Ovary (tissue), 9 donors: Measurements from ENCODE around the gene SLC22A23. TPM values are rescaled to one million over a fixed set of nuclear protein-coding genes. Genes with fewer than 3 reads are reported as not detected.

Experiments used
- DNase-seq, 5 donors: peaks; one replicate each; pipeline ENCODE4 v3.0.0-alpha.2; 2019 to 2020
- H3K27ac ChIP-seq, 2 donors: fragments of 200-600 bp; one replicate each; pipeline versions ENCODE4 v1.5.1 to v1.8.0; 2019 to 2022
- H3K27me3 ChIP-seq: fragments of 200-600 bp; one replicate; pipeline ENCODE4 v1.8.0; 2022
- H3K36me3 ChIP-seq: fragments of 200-600 bp; sonication (generic); one replicate; pipeline ENCODE4 v1.5.1; 2019
- H3K4me1 ChIP-seq: one replicate; pipeline ENCODE4 v1.8.1; 2013; ENCODE audit warnings: mild to moderate bottlenecking, moderate library complexity; ENCODE audit not compliant: insufficient read depth
- H3K4me3 ChIP-seq: fragments of 200-600 bp; sonication (generic); one replicate; pipeline ENCODE4 v1.5.1; 2017
- H3K9me3 ChIP-seq, 2 donors: fragments of 200-600 bp in 1 of 2; sonication (generic) in 1 of 2; one replicate each; pipeline versions ENCODE4 v1.5.1 to v1.8.1; 2013 to 2019; ENCODE audit warnings: mild to moderate bottlenecking in 1 of 2, moderate library complexity in 1 of 2
- CTCF ChIP-seq, 3 donors: fragments of 450-650 bp in 2 of 3; fragments of 200-600 bp in 1 of 3; IDR thresholded peaks; one replicate each; pipeline versions ENCODE4 v1.5.1 to v1.8.0; 2016 to 2022; ENCODE audit warnings: antibody characterized with exemption in 3 of 3, mild to moderate bottlenecking in 1 of 3
- EP300 ChIP-seq: sonication (generic); formaldehyde crosslinking; IDR thresholded peaks from one replicate; pipeline ENCODE4 v1.6.1; 2017; ENCODE audit warnings: antibody characterized with exemption
- POLR2A ChIP-seq: fragments of 450-650 bp; IDR thresholded peaks from one replicate; pipeline ENCODE4 v1.6.1; 2017; ENCODE audit warnings: antibody characterized with exemption, mild to moderate bottlenecking, moderate library complexity
- WGBS, 3 donors: extraction: QIAGEN DNeasy Blood & Tissue Kit in 1 of 3; methylation state at CpG; one replicate each; pipeline versions ENCODE4 v1.1.5 to v1.1.7; 2013 to 2017; 5-methylcytosine and 5-hydroxymethylcytosine counted together
- intact Hi-C, 4 donors: fragments of 100-400 bp; cut with DNase I; formaldehyde crosslinking; loops; one replicate each; pipeline versions ENCODE4 v1.11.0 to v1.15.1; 2022 to 2023
- polyA plus RNA-seq, 2 donors: library from polyadenylated mRNA; stranded (reverse); fragments of 200-250 nt in 1 of 2; fragments of 350-450 nt in 1 of 2; fragmentation: Illumina TruSeq in 1 of 2; extraction: RNeasy Lipid Tissue Mini Kit (QIAGEN cat#74804) in 1 of 2; gene quantifications; one replicate each; pipeline ENCODE4 v1.2.3, GENCODE V29; 2013 to 2014
- total RNA-seq, 7 donors: library from RNA; depleted of rRNA in 2 of 7; stranded (reverse); fragments of >200 nt in 2 of 7; fragmentation: NEBNext Ultra II Directional in 3 of 7; extraction: Animal tissue kit (Norgen Biotek cat#: 25700) in 3 of 7; gene quantifications; one replicate each; pipeline versions ENCODE4 v1.1.0 to v1.2.4, GENCODE V29; 2016 to 2023
- donor health status: DM: no; HTN: no; CAD: no; lungs with moderate emphysema.
- donor health status: DM: no; HTN: no; CAD: no.
- donor health status: Bipolar disorder and iron deficiency.
- donor health status: DM: yes; HTN: yes; CAD: no.
- donor health status: DM: no; HTN: no; CAD: no.
- donor health status: DM: yes; HTN: yes; CAD: no.

The SLC22A23 gene
- total and polyA plus RNA-seq, 9 donors, result 2.3 to 31.0 (median 5.2) TPM

GRCh38 chr6:3415490-3415889, 41.4 kb downstream of the SLC22A23 start:
- no peaks in the 10 kb centered on the region for H3K27me3 ChIP-seq
- intact Hi-C loops, result loop anchor here in 1 of 4 donors (10.0 kb wide), 1 partner anchor 111 kb away; no protein-coding TSS in a partner anchor
- H3K36me3 ChIP-seq, result no peaks in the 10 kb centered on the region
- H3K9me3 ChIP-seq, result no peaks in the 10 kb centered on the region
- TF ChIP-seq CTCF (IDR thresholded peaks at IDR 0.05) (no peak), POLR2A (no peak), EP300 (no peak)
- DNase-seq, result no peak
- WGBS, 3 donors, result 92 to 96% (median 93%) methylated on average over 8 of the region's 8 CpGs
- H3K27ac ChIP-seq, result no peak overlapping the region
- no peaks in the 10 kb centered on the region for H3K4me1 ChIP-seq
- H3K4me3 ChIP-seq, result no peak overlapping the region

- intact Hi-C loops, result loop anchor here in 1 of 4 donors (10.0 kb wide), 1 partner anchor 110 kb away; no protein-coding TSS in a partner anchor
- DNase-seq, result no peak
Measured at GRCh38 chr6:3415082-3415453, 41.8 kb downstream of the SLC22A23 start.

GRCh38 chr6:3414327-3415081, 42.3 kb downstream of the SLC22A23 start:
- TF ChIP-seq CTCF (IDR thresholded peaks at IDR 0.05) (no peak), EP300 (no peak), POLR2A (no peak)
- Histone ChIP-seq H3K4me1 (no peaks in the 10 kb centered on the region), H3K36me3 (no peaks in the 10 kb centered on the region), H3K4me3 (no peak overlapping the region), H3K9me3 (no peaks in the 10 kb centered on the region), H3K27ac (no peak overlapping the region), H3K27me3 (no peaks in the 10 kb centered on the region)
- DNase-seq, result no peak
- whole genome bisulfite sequencing, 3 donors, result 52 to 68% (median 55%) methylated on average over 11 of the region's 11 CpGs
- intact Hi-C loops, result loop anchor here in 1 of 4 donors (10.0 kb wide), 1 partner anchor 110 kb away; no protein-coding TSS in a partner anchor

More at GRCh38 chr6:3415082-3415453, 41.8 kb downstream of the SLC22A23 start:
- TF ChIP-seq POLR2A (no peak), EP300 (no peak), CTCF (IDR thresholded peaks at IDR 0.05) (no peak)
- Histone ChIP-seq H3K27ac (no peak overlapping the region), H3K9me3 (no peaks in the 10 kb centered on the region), H3K27me3 (no peaks in the 10 kb centered on the region), H3K4me3 (no peak overlapping the region), H3K4me1 (no peaks in the 10 kb centered on the region), H3K36me3 (no peaks in the 10 kb centered on the region)
- WGBS, 3 donors, result 56 to 64% (median 63%) methylated on average over 5 of the region's 5 CpGs

GRCh38 chr6:3413592-3413991, 43.3 kb downstream of the SLC22A23 start:
- DNase-seq, result no peak
- Histone ChIP-seq H3K36me3 (no peaks in the 10 kb centered on the region), H3K9me3 (no peaks in the 10 kb centered on the region), H3K27me3 (no peaks in the 10 kb centered on the region), H3K27ac (no peak overlapping the region), H3K4me3 (no peak overlapping the region), H3K4me1 (no peaks in the 10 kb centered on the region)
- intact Hi-C loops, result loop anchor here in 1 of 4 donors (10.0 kb wide), 1 partner anchor 109 kb away; no protein-coding TSS in a partner anchor
- no peak for TF ChIP-seq CTCF (IDR thresholded peaks at IDR 0.05)
- TF ChIP-seq EP300, result no peak
- no peak for TF ChIP-seq POLR2A
- WGBS, 3 donors, result 95 to 96% (median 96%) methylated on average over 3 of the region's 3 CpGs
